Heart left ventricle (tissue), 16 donors: ENCODE data around the gene ADGRV1. TPM values are rescaled to one million over a fixed set of nuclear protein-coding genes. Genes with fewer than 3 reads are reported as not detected.

Source experiments
- ATAC-seq, 4 donors: fragments of 200-7000 bp; cut with Tn5 transposase; one replicate each; pipeline ENCODE4 v1.9.1; 2020 to 2022; ENCODE audit warnings: moderate library complexity in 4 of 4, mild to moderate bottlenecking in 3 of 4, moderate number of reproducible peaks in 1 of 4
- DNase-seq, 5 donors: peaks; one replicate each; pipeline ENCODE4 v3.0.0-alpha.2; 2020
- H3K27ac ChIP-seq, 12 donors: fragments of 200-600 bp; sonication (generic) in 4 of 12; one replicate each; pipeline versions ENCODE4 v1.5.0 to v1.8.0; 2016 to 2022; ENCODE audit warnings: mild to moderate bottlenecking in 2 of 12
- H3K27me3 ChIP-seq, 9 donors: fragments of 200-600 bp; sonication (generic) in 2 of 9; one replicate each; pipeline versions ENCODE4 v1.5.1 to v1.8.0; 2016 to 2022; ENCODE audit warnings: mild to moderate bottlenecking in 3 of 9
- H3K36me3 ChIP-seq, 9 donors: fragments of 200-600 bp; sonication (generic) in 2 of 9; one replicate each; pipeline versions ENCODE4 v1.5.0 to v1.8.0; 2018 to 2022; ENCODE audit warnings: mild to moderate bottlenecking in 2 of 9
- H3K4me1 ChIP-seq, 12 donors: fragments of 200-600 bp; sonication (generic) in 4 of 12; one replicate each; pipeline versions ENCODE4 v1.5.0 to v1.8.0; 2016 to 2022; ENCODE audit warnings: mild to moderate bottlenecking in 3 of 12
- H3K4me3 ChIP-seq, 12 donors: fragments of 200-600 bp; sonication (generic) in 4 of 12; one replicate each; pipeline versions ENCODE4 v1.5.0 to v1.8.0; 2017 to 2022; ENCODE audit warnings: mild to moderate bottlenecking in 9 of 12, moderate library complexity in 4 of 12
- H3K9me3 ChIP-seq, 12 donors: fragments of 200-600 bp; sonication (generic) in 4 of 12; one replicate each; pipeline versions ENCODE4 v1.5.0 to v1.8.0; 2016 to 2022; ENCODE audit warnings: mild to moderate bottlenecking in 1 of 12
- CTCF ChIP-seq, 12 donors: fragments of 200-600 bp; sonication (generic) in 4 of 12; IDR thresholded peaks; one replicate each; pipeline versions ENCODE4 v1.5.0 to v1.8.0; 2018 to 2022; ENCODE audit warnings: antibody characterized with exemption in 12 of 12, mild to moderate bottlenecking in 5 of 12
- POLR2A ChIP-seq, 2 donors: fragments of 450-650 bp; IDR thresholded peaks; one replicate each; pipeline ENCODE4 v1.6.1; 2017; ENCODE audit warnings: antibody characterized with exemption in 2 of 2, mild to moderate bottlenecking in 2 of 2, moderate library complexity in 2 of 2
- WGBS, 4 donors: extraction: QIAGEN DNeasy Blood & Tissue Kit in 2 of 4; methylation state at CpG; one replicate each; pipeline versions ENCODE4 v1.1.5 to v1.1.7; 2013 to 2018; 5-methylcytosine and 5-hydroxymethylcytosine counted together
- intact Hi-C, 10 donors: fragments of 100-400 bp; cut with DNase I; formaldehyde crosslinking; loops; one replicate each; pipeline versions ENCODE4 v1.11.1 to v1.14.2; 2022
- polyA plus RNA-seq, 2 donors: library from polyadenylated mRNA; stranded (reverse); fragments of 200-250 nt; gene quantifications; one replicate each; pipeline ENCODE4 v1.2.3, GENCODE V29; 2013
- total RNA-seq, 9 donors: library from RNA; depleted of rRNA in 2 of 9; stranded (reverse); fragments of >200 nt in 2 of 9; fragmentation: NEBNext Ultra II Directional in 3 of 9; extraction: Animal tissue kit (Norgen Biotek cat#: 25700) in 3 of 9; gene quantifications; one replicate each; pipeline versions ENCODE4 v1.1.0 to v1.2.4, GENCODE V29; 2016 to 2023
- donor health status: ischemic (EF 13 %, LVEDD 7.1; RV severe dilation, severe dysfunction).
- donor health status: healthy with polysubstance abuse.
- donor health status: DM: no; HTN: yes; CAD: no.
- donor health status: DM: no; HTN: no; CAD: no.
- donor health status: ischemic (EF 25% LVEDD 6.9; RV normal size, moderate dysfunction).
- donor health status: ischemic (EF 25% LVEDD 5.7; RV mildly dilated, moderate dysfunction).
- donor health status: healthy.
- donor health status: DM: yes; HTN: yes; CAD: no.
- donor health status: ischemic (EF 35%, LVEDD 5.7; RV mildly dilated, moderate dysfunction).
- donor health status: nonischemic (EF 11% LVEDD 7.7; RV severe dilation, severe dysfunction).
- donor health status: DM: yes; HTN: yes; CAD: no.
- donor health status: PGD.
- donor health status: ischemic (EF 29% LVEDD 5.4; RV normal size, mild dysfunction).
- donor health status: nonischemic (EF 23%, LVEDD 6.1; RV moderate dilation, normal function).

ADGRV1 gene
- total and polyA plus RNA-seq, 11 donors, result 0.25 to 0.29 TPM; not detected in 9

- WGBS, 4 donors, result 42 to 51% (median 46%) methylated on average over 2 of the region's 2 CpGs
- TF ChIP-seq CTCF (IDR thresholded peaks at IDR 0.05), result peak in 1 of 12 donors; percentile 14
- no peak for TF ChIP-seq POLR2A (IDR thresholded peaks at IDR 0.05)
- H3K36me3 ChIP-seq, result no peaks in the 10 kb centered on the region
- no peaks in the 10 kb centered on the region for H3K4me1 ChIP-seq
- intact Hi-C loops, result loop anchor here in 3 of 10 donors (5.0 to 10.0 kb wide), 2 partner anchors 169 to 172 kb away; no protein-coding TSS in a partner anchor
- H3K4me3 ChIP-seq, result no peak overlapping the region
- DNase-seq, result no peak
- no peak overlapping the region for H3K27ac ChIP-seq
- peaks cover 0 to 9% (median 0%) of the 10 kb centered on the region in 9 donors for H3K27me3 ChIP-seq
- no peaks in the 10 kb centered on the region for H3K9me3 ChIP-seq
- no peak for ATAC-seq
These were observed 47.9 kb downstream of the ADGRV1 start for GRCh38 chr5:90606539-90606938.

GRCh38 chr5:90612919-90613318 lies 54.3 kb downstream of the ADGRV1 start:
- intact Hi-C loops, result no loop called here
- Histone ChIP-seq H3K9me3 (no peaks in the 10 kb centered on the region), H3K36me3 (no peaks in the 10 kb centered on the region), H3K4me3 (no peak overlapping the region), H3K4me1 (no peaks in the 10 kb centered on the region), H3K27ac (no peak overlapping the region), H3K27me3 (peaks cover 0 to 4% (median 0%) of the 10 kb centered on the region in 9 donors)
- ATAC-seq (no peak), DNase-seq (no peak)
- TF ChIP-seq CTCF (IDR thresholded peaks at IDR 0.05) (no peak), POLR2A (IDR thresholded peaks at IDR 0.05) (no peak)
- WGBS, 4 donors, result 40 to 65% (median 54%) methylated on average over 1 of the region's 1 CpG

- 78 to 90% (median 85%) methylated on average over 3 of the region's 3 CpGs for WGBS, 4 donors
- TF ChIP-seq POLR2A (IDR thresholded peaks at IDR 0.05) (no peak), CTCF (IDR thresholded peaks at IDR 0.05) (no peak)
- no peak overlapping the region for H3K4me3 ChIP-seq
These were observed 54.9 kb downstream of the ADGRV1 start for GRCh38 chr5:90613459-90613858.

GRCh38 chr5:90613918-90614504 lies 55.4 kb downstream of the ADGRV1 start:
- Histone ChIP-seq H3K36me3 (no peaks in the 10 kb centered on the region), H3K9me3 (no peaks in the 10 kb centered on the region), H3K4me1 (no peaks in the 10 kb centered on the region), H3K27ac (no peak overlapping the region), H3K4me3 (no peak overlapping the region), H3K27me3 (no peaks in the 10 kb centered on the region)
- no peak for DNase-seq
- no peak for TF ChIP-seq CTCF (IDR thresholded peaks at IDR 0.05)
- no peak for TF ChIP-seq POLR2A (IDR thresholded peaks at IDR 0.05)
- ATAC-seq, result no peak
- WGBS, 4 donors, result 74 to 84% (median 77%) methylated on average over 6 of the region's 6 CpGs
- intact Hi-C loops, result no loop called here

More at GRCh38 chr5:90613459-90613858, 54.9 kb downstream of the ADGRV1 start:
- intact Hi-C loops, result no loop called here
- peaks cover 0 to 3% (median 0%) of the 10 kb centered on the region in 9 donors for H3K27me3 ChIP-seq
- ATAC-seq (no peak), DNase-seq (no peak)
- H3K27ac ChIP-seq, result no peak overlapping the region
- H3K36me3 ChIP-seq, result no peaks in the 10 kb centered on the region
- no peaks in the 10 kb centered on the region for H3K9me3 ChIP-seq
- no peaks in the 10 kb centered on the region for H3K4me1 ChIP-seq
